Fibroblast of lung (primary cell): ENCODE data around the gene CDC42EP1. TPM values are rescaled to one million over a fixed set of nuclear protein-coding genes. Genes with fewer than 3 reads are reported as not detected.

Experiments
- DNase-seq, 2 donors: peaks; one replicate each; pipeline versions ENCODE4 v3.0.0 to v3.0.0-alpha.2; 2010; ENCODE audit warnings: low read depth in 2 of 2
- H2AFZ ChIP-seq: 2 replicates; pipeline ENCODE4 v1.5.1; 2012; ENCODE audit warnings: low read length, control low read depth, inconsistent platforms
- H3K27ac ChIP-seq: 2 replicates; pipeline ENCODE4 v1.5.1; 2011; ENCODE audit warnings: low read length, control low read depth; ENCODE audit not compliant: insufficient read depth
- H3K27me3 ChIP-seq: 2 replicates; pipeline ENCODE4 v1.5.1; 2011; ENCODE audit warnings: mild to moderate bottlenecking, low read length; ENCODE audit not compliant: control insufficient read depth, insufficient read depth
- H3K36me3 ChIP-seq: 2 replicates; pipeline ENCODE4 v1.5.1; 2011; ENCODE audit warnings: low read length; ENCODE audit not compliant: control insufficient read depth, insufficient read depth
- H3K4me1 ChIP-seq: 2 replicates; pipeline ENCODE4 v1.5.1; 2011; ENCODE audit warnings: low read length; ENCODE audit not compliant: control insufficient read depth, insufficient read depth; ENCODE audit errors: extremely low read depth
- H3K4me2 ChIP-seq: 2 replicates; pipeline ENCODE4 v1.5.1; 2011; ENCODE audit warnings: low read length, control low read depth; ENCODE audit not compliant: insufficient read depth; ENCODE audit errors: extremely low read depth
- H3K4me3 ChIP-seq, 4 experiments: fragments of 200-600 bp in 1 of 4; sonication (generic) in 1 of 4; replicated peaks in 1 of 4; 2 replicates each; pipeline ENCODE4 v1.5.1; 2011 to 2016; ENCODE audit warnings: low read length in 4 of 4, low read depth in 3 of 4, mild to moderate bottlenecking in 3 of 4, control low read depth in 2 of 4, inconsistent platforms in 1 of 4, mixed read lengths in 1 of 4; ENCODE audit not compliant: insufficient read depth in 1 of 4; ENCODE audit errors: control extremely low read depth in 1 of 4
- H3K79me2 ChIP-seq: 2 replicates; pipeline ENCODE4 v1.5.1; 2012; ENCODE audit warnings: mild to moderate bottlenecking, low read length, inconsistent platforms; ENCODE audit not compliant: control insufficient read depth, insufficient read depth
- H3K9ac ChIP-seq: 2 replicates; pipeline ENCODE4 v1.5.1; 2011; ENCODE audit warnings: mild to moderate bottlenecking, low read length, control low read depth; ENCODE audit not compliant: insufficient read depth
- H3K9me3 ChIP-seq: 2 replicates; pipeline ENCODE4 v1.5.1; 2012; ENCODE audit warnings: low read depth, low read length; ENCODE audit not compliant: control insufficient read depth, insufficient read depth
- H4K20me1 ChIP-seq: 2 replicates; pipeline ENCODE4 v1.5.1; 2011; ENCODE audit warnings: low read length; ENCODE audit not compliant: control insufficient read depth, insufficient read depth; ENCODE audit errors: extremely low read depth
- CTCF ChIP-seq, 2 donors: IDR thresholded peaks in 1 of 2; conservative IDR thresholded peaks in 1 of 2; 1 replicate in 1 of 2; 2 replicates in 1 of 2; pipeline ENCODE4 v1.5.1; 2011 to 2012; ENCODE audit warnings: low read length in 2 of 2, control low read depth in 1 of 2, inconsistent platforms in 1 of 2, low read depth in 1 of 2, mild to moderate bottlenecking in 1 of 2
- EZH2 ChIP-seq: IDR thresholded peaks from 2 replicates; pipeline ENCODE4 v1.5.1; 2012; ENCODE audit warnings: low read length, control low read depth, mild to moderate bottlenecking; ENCODE audit errors: missing control alignments
- polyA plus RNA-seq, 2 donors: library from polyadenylated mRNA; depleted of rRNA in 1 of 2; stranded (reverse) in 1 of 2; unstranded in 1 of 2; fragments of >200 nt; gene quantifications; 2 replicates each; pipeline ENCODE4 v1.2.1, GENCODE V29; 2011 to 2012; ENCODE audit warnings: missing spikeins in 1 of 2
- total RNA-seq: library from RNA; depleted of rRNA; stranded (reverse); fragments of >200 nt; gene quantifications from 2 replicates; pipeline ENCODE4 v1.2.1, GENCODE V29; 2014

Gene CDC42EP1
- total and polyA plus RNA-seq, 2 donors (not counting 1 experiment from before 2014, with no cell fraction given): 10.4 to 17.2 TPM

- no peaks in the 10 kb centered on the region for H3K79me2 ChIP-seq
- H3K4me1 ChIP-seq: peaks cover 22% of the 10 kb centered on the region
- no peak overlapping the region for H3K27ac ChIP-seq
Measured at GRCh38 chr22:37514526-37515051, 45.7 kb upstream of the CDC42EP1 start.

GRCh38 chr22:37515901-37516300 lies 44.4 kb upstream of the CDC42EP1 start:
- H3K4me3 ChIP-seq: no peak overlapping the region
- no peaks in the 10 kb centered on the region for H3K79me2 ChIP-seq
- H2AFZ ChIP-seq: no peak overlapping the region
- no peaks in the 10 kb centered on the region for H3K27me3 ChIP-seq
- DNase-seq: no peak
- no peak overlapping the region for H3K4me2 ChIP-seq
- TF ChIP-seq EZH2 (no peak), CTCF (conservative IDR thresholded peaks at IDR 0.05 in 1 of 2, IDR thresholded peaks at IDR 0.05 in 1 of 2; ENCODE audit: low read depth in 1 of 2, low read length in 2 of 2) (no peak)
- H3K36me3 ChIP-seq: peaks cover 4% of the 10 kb centered on the region
- no peaks in the 10 kb centered on the region for H3K9me3 ChIP-seq
- no peak overlapping the region for H3K9ac ChIP-seq
- H4K20me1 ChIP-seq: no peaks in the 10 kb centered on the region
- peaks cover 19% of the 10 kb centered on the region for H3K4me1 ChIP-seq
- no peak overlapping the region for H3K27ac ChIP-seq

More at GRCh38 chr22:37514526-37515051, 45.7 kb upstream of the CDC42EP1 start:
- H3K4me2 ChIP-seq: no peak overlapping the region
- H3K4me3 ChIP-seq: no peak overlapping the region
- H4K20me1 ChIP-seq: no peaks in the 10 kb centered on the region
- peaks cover 4% of the 10 kb centered on the region for H3K36me3 ChIP-seq
- no peaks in the 10 kb centered on the region for H3K27me3 ChIP-seq
- peak in 1 of 2 donors; percentile 12 for DNase-seq
- TF ChIP-seq CTCF (conservative IDR thresholded peaks at IDR 0.05 in 1 of 2, IDR thresholded peaks at IDR 0.05 in 1 of 2; ENCODE audit: low read depth in 1 of 2, low read length in 2 of 2) (no peak), EZH2 (no peak)
- H3K9me3 ChIP-seq: no peaks in the 10 kb centered on the region
- no peak overlapping the region for H2AFZ ChIP-seq
- no peak overlapping the region for H3K9ac ChIP-seq

GRCh38 chr22:37516456-37516855 lies 43.8 kb upstream of the CDC42EP1 start:
- no peaks in the 10 kb centered on the region for H3K79me2 ChIP-seq
- no peaks in the 10 kb centered on the region for H3K27me3 ChIP-seq
- DNase-seq: no peak

More at GRCh38 chr22:37516456-37516855, 43.8 kb upstream of the CDC42EP1 start:
- Histone ChIP-seq H2AFZ (no peak overlapping the region), H4K20me1 (no peaks in the 10 kb centered on the region), H3K36me3 (peaks cover 4% of the 10 kb centered on the region), H3K4me1 (peaks cover 19% of the 10 kb centered on the region), H3K4me3 (no peak overlapping the region), H3K4me2 (no peak overlapping the region), H3K27ac (no peak overlapping the region), H3K9me3 (no peaks in the 10 kb centered on the region), H3K9ac (no peak overlapping the region)
- TF ChIP-seq CTCF (conservative IDR thresholded peaks at IDR 0.05 in 1 of 2, IDR thresholded peaks at IDR 0.05 in 1 of 2; ENCODE audit: low read depth in 1 of 2, low read length in 2 of 2): no peak
- TF ChIP-seq EZH2: no peak
